Hepatocyte (in vitro differentiated cells): Measurements from ENCODE around the gene HEPACAM.

Source experiments
- CTCF ChIP-seq: fragments of 200-600 bp; sonication (generic); IDR thresholded peaks from 2 replicates; pipeline ENCODE4 v1.5.1; 2016; ENCODE audit warnings: antibody characterized with exemption, mild to moderate bottlenecking; ENCODE audit not compliant: poor library complexity
- EZH2 ChIP-seq: fragments of 200-600 bp; sonication (generic); IDR thresholded peaks from 2 replicates; pipeline ENCODE4 v1.6.1; 2016; ENCODE audit warnings: antibody characterized with exemption, mild to moderate bottlenecking, borderline replicate concordance
- EZH2phosphoT487 ChIP-seq: fragments of 200-600 bp; sonication (generic); IDR thresholded peaks from one replicate; pipeline ENCODE4 v1.6.1; 2018; ENCODE audit warnings: antibody characterized with exemption, mild to moderate bottlenecking, low read depth, moderate library complexity; ENCODE audit not compliant: unreplicated experiment, severe bottlenecking

- no peak for TF ChIP-seq CTCF
- no peak for TF ChIP-seq EZH2phosphoT487
- no peak for TF ChIP-seq EZH2
Observed at GRCh38 chr11:124902616-124903015, 33.2 kb downstream of the HEPACAM start.
